Activated CD8-positive, alpha-beta memory T cell treated with anti-CD3 and anti-CD28 coated beads, Interleukin-2, amount 10 ng/mL, durations not matched to agents 7 days and 5 days (primary cell): ENCODE measurements around the gene JOSD1. TPM values are rescaled to one million over a fixed set of nuclear protein-coding genes. Genes with fewer than 3 reads are reported as not detected.

Source experiments
- ATAC-seq: fragments of 150-1000 bp; cut with Tn5 transposase; one replicate; pipeline ENCODE4 v1.10.0; 2021; ENCODE audit warnings: moderate library complexity
- CTCF ChIA-PET: fragments of 350-600 bp; sonication (Branson Sonifier 250); formaldehyde crosslinking; loops from one replicate; lab custom pipeline; 2021; ENCODE audit warnings: antibody characterized with exemption; lab: Charles Lee
- DNase-seq: peaks from one replicate; pipeline ENCODE4 v3.0.0-alpha.2; 2020
- H3K27ac Mint-ChIP-seq: one replicate; pipeline ENCODE4 v1.8.0; 2021; ENCODE audit warnings: mild to moderate bottlenecking, mixed read lengths
- H3K27me3 Mint-ChIP-seq: one replicate; pipeline ENCODE4 v1.8.0; 2021; ENCODE audit warnings: mixed read lengths
- H3K36me3 Mint-ChIP-seq: one replicate; pipeline ENCODE4 v1.8.0; 2021; ENCODE audit warnings: mild to moderate bottlenecking, mixed read lengths
- H3K4me1 Mint-ChIP-seq: one replicate; pipeline ENCODE4 v1.8.0; 2021; ENCODE audit warnings: mixed read lengths
- H3K4me3 Mint-ChIP-seq: one replicate; pipeline ENCODE4 v1.8.0; 2021; ENCODE audit warnings: mild to moderate bottlenecking, moderate library complexity, mixed read lengths
- H3K9me3 Mint-ChIP-seq: one replicate; pipeline ENCODE4 v1.8.0; 2022; ENCODE audit warnings: low read depth, mixed read lengths
- total RNA-seq, 2 experiments: library from RNA; stranded (reverse); gene quantifications; one replicate each; pipeline ENCODE4 v1.2.3, GENCODE V29; 2021

JOSD1 gene
- total RNA-seq, 2 experiments from 2014 or later: 74.0 to 77.0 TPM

DNA sequence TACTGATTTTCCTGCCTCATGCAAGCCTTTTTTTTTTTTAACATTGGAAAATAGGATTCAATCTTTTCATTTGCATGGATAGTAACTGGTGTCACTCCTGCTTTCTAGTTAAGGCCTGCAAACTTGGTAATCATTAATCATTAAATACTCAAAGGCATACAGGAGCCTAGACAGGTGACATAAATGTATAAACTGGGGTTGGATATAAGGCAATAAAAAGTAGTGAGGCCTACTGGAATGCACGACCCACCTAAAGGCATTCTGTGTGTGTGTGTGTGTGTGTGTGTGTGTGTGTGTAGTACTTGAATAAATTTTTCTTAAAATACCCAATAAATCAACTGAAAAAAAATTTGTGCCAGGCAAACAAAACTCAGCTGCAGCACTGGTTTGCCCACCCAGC lies 11.1 kb downstream of the JOSD1 start:
- CTCF ChIA-PET: interaction anchor here (1.0 kb wide), 1 partner anchor 8 kb away, joined by 5 read pairs; the partner anchor contains the start of gene TOMM22
- H3K9me3 Mint-ChIP-seq: no peaks in the 10 kb centered on the region
- H3K27ac Mint-ChIP-seq: no peak overlapping the region
- no peak for ATAC-seq
- no peaks in the 10 kb centered on the region for H3K27me3 Mint-ChIP-seq
- no peak overlapping the region for H3K4me3 Mint-ChIP-seq
- H3K4me1 Mint-ChIP-seq: peaks cover 14% of the 10 kb centered on the region
- peaks cover 43% of the 10 kb centered on the region for H3K36me3 Mint-ChIP-seq
- DNase-seq: no peak

DNA sequence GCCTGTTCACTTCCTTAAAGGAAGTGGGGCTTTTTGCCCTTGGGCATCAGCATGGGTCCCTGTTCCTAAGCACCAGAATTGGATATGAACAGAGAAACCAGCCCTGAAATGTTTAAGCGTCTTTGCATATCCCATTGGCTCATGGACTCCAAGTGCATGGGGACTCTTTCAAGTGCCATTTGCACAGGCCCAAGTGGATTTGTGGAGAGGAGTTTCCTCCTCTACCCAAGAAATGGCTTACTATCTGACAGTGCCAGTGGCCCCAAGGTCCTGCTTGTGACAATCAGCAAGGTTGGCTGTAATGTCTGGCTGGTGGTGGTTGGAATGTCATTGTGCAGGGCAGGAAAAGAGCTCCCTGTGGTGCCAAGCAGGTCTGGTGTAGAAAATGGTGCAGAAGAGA lies 15.0 kb downstream of the JOSD1 start:
- no peaks in the 10 kb centered on the region for H3K9me3 Mint-ChIP-seq
- peaks cover 20% of the 10 kb centered on the region for H3K4me1 Mint-ChIP-seq
- DNase-seq: no peak
- ATAC-seq: no peak
- H3K27ac Mint-ChIP-seq: no peak overlapping the region
- no peaks in the 10 kb centered on the region for H3K27me3 Mint-ChIP-seq
- CTCF ChIA-PET: no interaction called here
- peaks cover 44% of the 10 kb centered on the region for H3K36me3 Mint-ChIP-seq
- no peak overlapping the region for H3K4me3 Mint-ChIP-seq

DNA sequence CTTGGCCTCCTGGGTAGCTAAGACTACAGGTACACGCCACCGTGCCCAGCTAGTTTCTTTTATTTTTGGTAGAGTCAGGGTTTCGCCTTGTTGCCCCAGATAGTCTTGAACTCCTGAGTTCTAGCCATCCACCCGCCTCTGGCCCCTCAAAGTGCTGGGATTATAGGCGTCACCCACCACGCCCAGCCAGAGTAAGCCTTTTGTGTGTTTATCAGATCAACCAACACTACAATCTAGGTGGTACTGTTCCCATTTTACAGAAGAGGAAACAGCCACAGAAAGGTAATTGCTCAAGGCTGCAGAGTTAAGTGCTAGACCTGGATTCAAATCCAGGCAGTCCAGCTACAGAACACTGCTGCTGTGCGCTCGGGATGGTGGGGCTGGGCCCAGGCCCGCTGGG lies 15.8 kb downstream of the JOSD1 start:
- no peak for ATAC-seq
- Mint-ChIP-seq H3K36me3 (peaks cover 43% of the 10 kb centered on the region), H3K4me3 (no peak overlapping the region), H3K27ac (no peak overlapping the region), H3K4me1 (peaks cover 19% of the 10 kb centered on the region), H3K27me3 (no peaks in the 10 kb centered on the region), H3K9me3 (no peaks in the 10 kb centered on the region)
- CTCF ChIA-PET: no interaction called here
- no peak for DNase-seq

DNA sequence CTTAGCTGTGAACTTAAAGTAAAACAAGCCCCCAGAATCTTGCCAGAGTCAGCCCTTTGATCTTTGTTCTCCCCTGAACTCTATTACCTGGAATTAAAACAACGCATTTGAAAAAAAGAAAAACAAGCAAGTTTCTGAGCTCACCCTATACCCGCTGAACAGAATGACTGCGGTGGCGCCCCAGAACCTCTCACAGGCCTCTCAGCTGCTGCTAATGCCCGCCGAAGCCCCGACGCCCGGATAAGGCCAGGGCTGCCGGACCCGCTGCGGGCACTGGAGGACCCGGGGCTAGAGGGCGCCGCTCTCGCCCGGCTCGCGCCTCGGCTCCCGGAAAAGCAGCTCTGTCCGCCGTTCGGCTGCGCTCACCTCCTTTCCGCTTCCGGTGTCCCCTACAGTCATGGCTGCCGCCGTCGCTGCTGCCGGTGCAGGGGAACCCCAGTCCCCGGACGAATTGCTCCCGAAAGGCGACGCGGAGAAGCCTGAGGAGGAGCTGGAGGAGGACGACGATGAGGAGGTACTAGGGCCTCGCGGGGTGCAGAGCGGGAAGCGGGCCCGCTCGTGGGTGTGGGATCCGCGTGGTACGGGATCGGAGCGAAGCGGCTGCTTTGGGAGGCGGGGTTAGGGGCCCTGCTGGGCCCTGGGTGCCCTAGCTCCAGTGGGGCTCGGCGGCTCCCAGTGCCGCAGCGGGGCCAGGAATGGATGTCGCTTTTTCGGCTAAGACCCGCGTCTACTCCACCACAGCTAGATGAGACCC lies 19.0 kb downstream of the JOSD1 start, which contains the start of gene TOMM22:
Gene TOMM22 (plus strand): TSS at position 376 of the 754 bp plus-strand sequence. CDS start 22 bp downstream, at position 398.
- Mint-ChIP-seq H3K9me3 (no peaks in the 10 kb centered on the region), H3K27ac (peak within 1 kb of the TSS; percentile 94), H3K27me3 (no peaks in the 10 kb centered on the region), H3K4me1 (peaks cover 19% of the 10 kb centered on the region), H3K36me3 (peaks cover 27% of the 10 kb centered on the region), H3K4me3 (peak within 1 kb of the TSS; percentile 92)
- peak; percentile 90 for DNase-seq
- peak; percentile 98 for ATAC-seq
- CTCF ChIA-PET: interaction anchor here (0.8 to 3.8 kb wide), 16 partner anchors 8 to 637 kb away, joined by 3 to 43 read pairs (median 4); partner anchors contain the start of genes CBY1, FAM227A and GTPBP1

DNA sequence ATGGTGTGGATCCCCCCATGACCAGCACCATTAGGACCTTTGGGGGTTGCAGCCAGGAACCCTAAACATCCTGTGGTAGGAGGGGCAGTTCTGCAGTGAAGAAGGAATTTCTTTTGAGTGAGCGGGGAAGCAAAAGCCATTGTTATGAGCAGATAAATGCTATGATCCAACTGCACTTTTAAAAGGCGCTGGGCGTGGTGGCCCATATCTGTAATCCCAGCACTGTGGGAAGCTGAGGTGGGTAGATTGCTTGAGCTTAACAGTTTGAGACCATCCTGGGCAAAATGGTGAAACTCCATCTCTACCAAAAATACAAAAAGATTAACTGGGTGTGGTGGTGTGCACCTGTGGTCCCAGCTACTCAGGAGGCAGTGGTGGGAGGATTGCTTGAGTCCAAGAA lies 24.9 kb downstream of the JOSD1 start:
- Mint-ChIP-seq H3K36me3 (peaks cover 16% of the 10 kb centered on the region), H3K4me3 (no peak overlapping the region), H3K27ac (no peak overlapping the region), H3K4me1 (no peaks in the 10 kb centered on the region), H3K9me3 (no peaks in the 10 kb centered on the region), H3K27me3 (no peaks in the 10 kb centered on the region)
- DNase-seq: no peak
- CTCF ChIA-PET: no interaction called here
- no peak for ATAC-seq

DNA sequence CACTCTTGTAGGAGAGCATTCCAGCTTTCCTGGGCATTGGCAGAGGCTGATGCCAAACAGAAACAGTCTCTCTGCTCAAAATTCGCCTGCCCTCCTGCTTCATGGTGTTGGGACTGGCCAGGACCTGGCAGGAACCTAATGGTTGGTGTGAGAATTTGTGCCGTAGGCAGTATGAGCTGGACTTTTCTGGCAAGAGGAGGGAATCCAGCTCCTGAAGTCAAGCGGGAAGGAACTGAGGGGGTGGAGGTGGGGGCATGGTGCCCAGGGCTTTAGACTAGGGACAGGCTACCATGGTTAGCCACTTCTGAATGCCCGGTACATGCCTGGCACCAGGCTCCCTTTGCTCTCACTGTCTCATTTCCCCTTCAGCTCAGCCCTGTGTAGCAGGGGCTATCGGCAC lies 25.9 kb downstream of the JOSD1 start:
- DNase-seq (no peak), ATAC-seq (no peak)
- H3K4me3 Mint-ChIP-seq: no peak overlapping the region
- no peaks in the 10 kb centered on the region for H3K4me1 Mint-ChIP-seq
- H3K36me3 Mint-ChIP-seq: peaks cover 19% of the 10 kb centered on the region
- H3K27me3 Mint-ChIP-seq: no peaks in the 10 kb centered on the region
- CTCF ChIA-PET: no interaction called here
- no peak overlapping the region for H3K27ac Mint-ChIP-seq
- H3K9me3 Mint-ChIP-seq: no peaks in the 10 kb centered on the region

DNA sequence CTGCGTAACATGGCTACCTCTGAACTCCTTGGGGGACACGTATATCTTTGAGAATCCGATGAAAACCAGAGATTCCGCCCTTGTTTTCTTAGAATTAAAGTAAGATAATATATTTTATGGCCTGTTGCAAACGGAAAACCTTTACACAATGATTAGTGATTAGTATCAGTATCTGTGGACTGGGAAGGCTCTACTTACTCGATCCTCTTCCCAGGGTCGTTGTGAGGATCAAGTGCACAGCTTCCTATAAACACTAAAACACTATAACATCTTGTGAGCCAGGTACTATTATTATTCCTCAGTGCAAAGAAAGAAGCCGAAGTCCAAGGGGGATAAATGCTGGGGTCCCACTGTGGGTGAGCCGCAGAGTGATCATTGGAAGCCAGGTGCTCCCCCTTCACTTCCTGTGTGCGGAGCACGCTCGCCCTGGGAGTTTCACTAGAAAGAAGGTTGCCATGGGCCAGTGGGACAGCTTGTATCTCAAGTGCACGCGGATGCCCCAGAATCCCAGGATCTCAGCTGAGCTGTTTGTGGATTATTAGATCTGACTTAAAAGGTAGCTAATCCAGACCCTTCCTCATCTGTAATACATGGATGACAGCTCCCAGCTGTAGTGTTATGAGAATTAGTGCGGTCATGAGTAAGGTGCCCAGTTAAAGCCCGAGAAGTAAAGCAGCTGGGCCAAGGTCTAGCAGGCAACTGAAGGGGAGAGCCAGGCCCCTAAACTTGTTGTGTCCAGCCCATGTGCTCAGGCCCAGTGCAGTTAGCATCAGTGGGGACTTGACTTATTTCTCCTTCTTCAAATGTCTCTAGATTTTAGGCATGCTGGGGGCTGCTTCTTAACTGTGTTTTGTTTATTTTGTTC lies 43.5 kb downstream of the JOSD1 start:
- peak overlapping the region; percentile 94 for H3K27ac Mint-ChIP-seq
- peaks cover 22% of the 10 kb centered on the region for H3K4me1 Mint-ChIP-seq
- CTCF ChIA-PET: interaction anchor here (1.8 kb wide), 1 partner anchor 25 kb away, joined by 8 read pairs; the partner anchor contains the start of gene TOMM22
- H3K4me3 Mint-ChIP-seq: peak overlapping the region; percentile 80
- no peaks in the 10 kb centered on the region for H3K36me3 Mint-ChIP-seq
- no peaks in the 10 kb centered on the region for H3K27me3 Mint-ChIP-seq
- peak; percentile 37 for ATAC-seq
- DNase-seq: peak; percentile 67
- no peaks in the 10 kb centered on the region for H3K9me3 Mint-ChIP-seq

DNA sequence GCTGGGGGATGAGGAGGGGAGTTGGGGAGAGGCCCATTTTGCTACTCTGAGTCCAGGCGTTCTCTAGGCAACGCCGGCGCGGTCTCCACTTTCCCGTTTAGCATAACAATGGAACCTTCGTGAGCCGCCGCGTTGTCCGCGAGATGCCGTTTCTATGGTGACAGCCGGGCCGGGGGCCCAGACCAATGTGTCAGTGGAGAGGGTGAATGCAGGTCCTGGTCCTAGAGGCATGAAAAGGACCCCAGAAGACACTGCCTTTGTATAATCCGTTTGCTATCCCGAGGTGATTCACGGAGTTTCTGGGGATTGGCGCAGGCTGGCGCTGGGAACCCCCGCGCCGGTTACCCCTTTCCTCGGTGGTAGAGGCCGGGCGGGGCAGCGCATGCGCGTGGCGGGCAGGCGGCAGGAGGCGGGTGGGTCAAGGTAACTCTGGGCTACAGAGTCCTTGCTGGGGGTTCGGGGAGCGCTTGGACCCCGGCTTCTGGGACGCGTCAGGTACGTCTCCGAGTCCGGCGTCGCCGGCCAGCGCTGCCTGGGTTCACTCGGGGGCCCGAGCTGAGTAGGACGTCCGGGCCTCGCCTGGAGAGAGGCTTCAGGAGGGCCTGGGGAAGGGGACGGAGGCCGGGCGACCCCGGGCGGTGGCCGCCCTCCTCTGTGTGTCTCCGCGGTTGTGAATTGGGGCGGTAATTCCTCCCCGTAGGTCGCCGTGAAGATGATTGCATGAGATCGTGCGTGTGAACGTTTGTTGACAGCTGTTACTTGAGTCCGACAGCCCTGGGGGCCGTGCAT lies 44.3 kb downstream of the JOSD1 start, which contains the start of the genes CBY1 and FAM227A:
Gene CBY1 (plus strand): TSS at position 383 of the 789 bp plus-strand sequence. CDS start 11,417 bp downstream, outside the sequence.
Gene FAM227A (minus strand): TSS at position 137 of the 789 bp plus-strand sequence. CDS start 6,224 bp downstream, outside the sequence.
- no peaks in the 10 kb centered on the region for H3K36me3 Mint-ChIP-seq
- H3K4me3 Mint-ChIP-seq: peak within 1 kb of the TSS; percentile 80
- ATAC-seq (peak; percentile 87), DNase-seq (peak; percentile 89)
- no peaks in the 10 kb centered on the region for H3K27me3 Mint-ChIP-seq
- H3K27ac Mint-ChIP-seq: peak within 1 kb of the TSS; percentile 94
- H3K9me3 Mint-ChIP-seq: no peaks in the 10 kb centered on the region
- CTCF ChIA-PET: interaction anchor here (1.8 kb wide), 1 partner anchor 25 kb away, joined by 8 read pairs; the partner anchor contains the start of gene TOMM22
- peaks cover 22% of the 10 kb centered on the region for H3K4me1 Mint-ChIP-seq

DNA sequence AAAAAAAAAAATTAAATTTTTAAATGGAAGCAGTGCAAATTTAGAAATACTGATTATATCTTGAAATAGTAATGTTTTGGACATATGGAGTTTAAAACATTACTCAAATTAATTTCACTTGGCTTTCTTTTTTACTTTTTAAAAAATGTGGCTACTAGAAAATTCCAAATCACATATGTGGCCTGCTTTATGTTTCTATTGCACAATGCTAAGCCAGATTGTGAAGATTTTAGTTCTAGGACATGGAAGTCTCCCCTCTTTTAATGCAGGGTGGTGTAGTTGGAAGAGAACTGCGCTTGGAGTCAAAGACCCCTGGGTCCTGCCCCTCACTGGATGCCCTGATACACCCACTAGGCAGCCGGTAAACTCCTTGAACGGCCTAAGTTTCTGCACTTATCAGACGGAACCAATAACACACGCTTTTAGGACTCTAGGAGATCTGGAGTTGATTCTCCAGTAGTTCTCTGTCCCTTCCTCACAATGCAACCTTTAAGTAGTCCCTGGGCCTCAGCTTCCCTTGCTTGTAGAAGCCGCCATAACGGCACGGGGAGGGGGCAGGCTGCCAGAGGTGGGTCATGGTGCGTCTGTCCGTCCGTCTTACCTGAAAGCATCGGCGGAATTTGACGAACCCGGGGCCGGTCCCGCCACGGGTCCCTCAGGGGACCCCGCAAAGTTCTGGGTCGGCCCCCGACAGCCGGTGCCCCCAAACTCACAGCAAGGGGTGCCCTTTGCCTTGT lies 45.1 kb downstream of the JOSD1 start:
- CTCF ChIA-PET: no interaction called here
- Mint-ChIP-seq H3K36me3 (no peaks in the 10 kb centered on the region), H3K27ac (peak overlapping the region; percentile 94), H3K9me3 (no peaks in the 10 kb centered on the region), H3K4me1 (peaks cover 22% of the 10 kb centered on the region), H3K27me3 (no peaks in the 10 kb centered on the region), H3K4me3 (peak overlapping the region; percentile 80)
- ATAC-seq: no peak
- no peak for DNase-seq

DNA sequence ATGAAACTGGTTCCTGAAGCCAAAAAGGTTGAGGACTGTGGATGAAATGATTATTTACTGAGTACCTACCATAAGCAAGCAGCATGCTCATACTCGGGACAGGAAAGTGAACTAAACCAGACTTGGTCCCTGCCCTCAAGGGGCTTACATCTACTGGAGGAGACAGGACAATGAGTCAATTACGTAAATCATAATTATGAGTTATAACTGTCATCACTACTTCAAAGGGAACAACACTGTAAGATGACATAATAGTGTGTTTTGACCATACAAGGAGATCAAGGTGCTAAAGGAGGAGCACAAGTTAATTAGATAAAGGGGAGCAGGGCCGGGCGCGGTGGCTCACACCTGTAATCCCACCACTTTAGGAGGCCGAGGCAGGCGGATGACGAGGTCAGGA lies 47.0 kb downstream of the JOSD1 start:
- Mint-ChIP-seq H3K27me3 (no peaks in the 10 kb centered on the region), H3K4me1 (peaks cover 19% of the 10 kb centered on the region), H3K9me3 (no peaks in the 10 kb centered on the region), H3K27ac (no peak overlapping the region), H3K4me3 (no peak overlapping the region), H3K36me3 (no peaks in the 10 kb centered on the region)
- CTCF ChIA-PET: no interaction called here
- no peak for DNase-seq
- ATAC-seq: no peak

DNA sequence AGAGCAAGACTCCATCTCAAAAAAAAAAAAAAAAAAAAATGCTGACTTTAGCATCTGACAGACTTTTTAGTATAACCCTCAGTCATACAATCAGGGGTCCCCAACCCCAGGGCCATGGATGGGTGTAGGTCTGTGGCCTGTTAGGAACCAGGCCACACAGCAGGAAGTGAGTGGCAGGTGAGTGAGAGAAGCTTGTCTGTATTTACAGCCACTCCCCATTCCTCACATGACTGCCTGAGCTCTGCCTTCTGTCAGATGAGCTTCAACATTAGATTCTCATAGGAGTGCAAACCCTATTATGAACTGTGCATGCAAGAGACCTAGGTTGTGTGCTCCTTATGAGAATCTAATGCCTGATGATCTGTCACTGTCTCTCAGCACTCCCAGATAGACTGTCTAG lies 47.9 kb downstream of the JOSD1 start:
- Mint-ChIP-seq H3K27ac (no peak overlapping the region), H3K36me3 (no peaks in the 10 kb centered on the region), H3K4me3 (no peak overlapping the region), H3K4me1 (peaks cover 13% of the 10 kb centered on the region), H3K9me3 (no peaks in the 10 kb centered on the region), H3K27me3 (no peaks in the 10 kb centered on the region)
- DNase-seq: no peak
- CTCF ChIA-PET: no interaction called here
- ATAC-seq: no peak

DNA sequence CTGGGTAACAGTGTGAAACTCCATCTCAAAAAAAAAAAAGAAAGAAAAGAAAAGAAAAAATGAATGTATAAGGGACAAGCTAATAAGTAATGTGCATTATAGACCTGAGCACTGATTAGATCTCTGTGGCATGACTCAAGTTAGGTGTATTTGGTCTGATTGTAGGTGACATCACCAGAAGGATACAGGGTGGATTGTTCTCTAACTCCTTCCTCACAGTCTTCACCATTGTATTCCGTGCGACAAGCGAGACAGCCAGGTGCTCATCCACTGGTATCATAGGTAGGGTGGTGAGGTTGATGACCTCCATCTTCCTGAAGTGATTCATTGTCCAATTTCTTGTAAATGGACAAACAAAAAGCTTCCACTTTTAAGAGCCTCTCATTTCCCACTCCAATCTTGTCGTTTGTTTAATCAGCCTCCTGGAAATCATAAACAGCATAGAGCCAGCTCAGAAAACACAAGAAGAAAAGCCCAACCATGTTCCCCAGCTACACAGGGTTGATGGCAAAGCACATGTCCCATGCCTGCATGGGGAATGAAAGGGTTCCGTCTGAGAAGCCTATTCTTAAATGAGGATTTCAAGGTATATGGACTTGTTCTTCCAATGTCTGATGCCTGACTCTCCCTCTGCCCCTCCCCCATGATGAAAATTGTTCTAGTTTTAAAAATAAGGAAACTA lies 50.8 kb downstream of the JOSD1 start:
- Mint-ChIP-seq H3K27ac (no peak overlapping the region), H3K27me3 (peaks cover 3% of the 10 kb centered on the region), H3K36me3 (no peaks in the 10 kb centered on the region), H3K9me3 (no peaks in the 10 kb centered on the region), H3K4me3 (no peak overlapping the region), H3K4me1 (peaks cover 2% of the 10 kb centered on the region)
- CTCF ChIA-PET: no interaction called here
- ATAC-seq (no peak), DNase-seq (no peak)
